Fibroblast of skin of left biceps (primary cell): ENCODE measurements around the gene WFIKKN2.
"Not testable (repeated sequence)": the region's sequence is repeated elsewhere in the genome, so short reads cannot be mapped to it uniquely, and the experiment has no call there.

Source experiments
- DNase-seq, 2 experiments: peaks; one replicate each; pipeline ENCODE4 v3.0.0-alpha.2; 2013; ENCODE audit warnings: low read depth in 2 of 2

Gene WFIKKN2

DNA sequence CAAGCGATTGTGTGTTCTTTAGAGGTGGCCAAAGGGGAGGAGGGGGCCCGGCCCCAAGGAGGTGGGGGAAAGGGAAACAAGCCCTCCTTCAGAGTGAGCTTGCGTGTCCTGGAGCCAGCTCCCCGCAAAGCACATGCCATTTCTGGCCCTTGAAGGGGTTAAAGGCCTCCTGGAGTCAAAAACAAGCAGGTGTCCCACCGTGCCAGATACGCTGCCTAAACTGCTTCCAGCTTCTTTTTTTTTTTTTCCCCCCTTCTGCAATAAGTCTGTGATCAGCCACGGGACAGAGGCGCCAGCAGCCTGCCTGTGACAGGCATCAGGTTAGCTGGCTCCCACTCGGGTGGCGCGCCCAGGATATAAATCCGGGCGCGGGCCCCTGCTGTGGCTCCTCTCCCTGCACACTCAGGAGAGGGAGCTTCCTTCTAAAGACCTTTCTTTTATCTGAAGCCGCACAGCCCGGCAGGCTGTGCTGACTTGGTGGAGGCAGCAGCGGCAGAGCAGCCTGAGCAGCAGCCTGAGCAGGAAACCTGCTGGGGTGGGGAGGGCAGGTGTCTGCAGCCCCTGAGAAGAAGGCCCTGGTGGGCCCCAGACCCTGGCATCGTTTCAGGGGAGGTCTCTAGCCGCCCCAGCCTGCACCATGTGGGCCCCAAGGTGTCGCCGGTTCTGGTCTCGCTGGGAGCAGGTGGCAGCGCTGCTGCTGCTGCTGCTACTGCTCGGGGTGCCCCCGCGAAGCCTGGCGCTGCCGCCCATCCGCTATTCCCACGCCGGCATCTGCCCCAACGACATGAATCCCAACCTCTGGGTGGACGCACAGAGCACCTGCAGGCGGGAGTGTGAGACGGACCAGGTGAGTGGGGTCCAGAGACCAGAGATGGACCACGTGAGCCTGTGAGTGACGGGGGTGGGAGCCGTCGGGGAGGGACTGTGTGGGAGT lies at the start of gene WFIKKN2:
Gene WFIKKN2 (plus strand): TSS at position 286 of the 934 bp plus-strand sequence. CDS start 352 bp downstream, at position 638.
- no peak for DNase-seq

- no peak for DNase-seq
These were observed 49.3 kb upstream of the WFIKKN2 start for GRCh38 chr17:50785946-50786570.

GRCh38 chr17:50787106-50787505 lies 48.3 kb upstream of the WFIKKN2 start:
- no peak for DNase-seq

- no peak for DNase-seq
These were observed 44.8 kb upstream of the WFIKKN2 start for GRCh38 chr17:50790618-50791017.

DNA sequence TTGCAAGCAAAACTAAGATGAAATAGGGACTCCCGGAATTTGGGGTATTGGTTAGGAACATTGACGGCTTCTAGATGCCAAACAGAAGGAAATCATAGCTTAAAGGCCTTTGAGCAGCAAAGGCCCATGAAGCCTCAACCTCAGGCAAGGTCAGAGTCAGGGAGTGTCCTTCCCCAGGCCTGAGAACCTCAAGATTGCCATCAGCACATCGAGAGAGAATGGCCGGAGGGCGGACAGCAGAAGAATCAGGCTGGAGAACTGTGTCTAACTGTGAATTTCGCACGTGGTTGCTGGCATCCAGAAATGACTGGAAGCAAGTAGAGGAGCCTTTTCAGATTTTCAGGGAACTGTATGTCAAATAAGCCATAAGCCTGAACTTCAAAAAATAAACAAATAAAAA lies 43.3 kb upstream of the WFIKKN2 start:
- no peak for DNase-seq

GRCh38 chr17:50793007-50793406 lies 42.4 kb upstream of the WFIKKN2 start:
- DNase-seq, result no peak

DNA sequence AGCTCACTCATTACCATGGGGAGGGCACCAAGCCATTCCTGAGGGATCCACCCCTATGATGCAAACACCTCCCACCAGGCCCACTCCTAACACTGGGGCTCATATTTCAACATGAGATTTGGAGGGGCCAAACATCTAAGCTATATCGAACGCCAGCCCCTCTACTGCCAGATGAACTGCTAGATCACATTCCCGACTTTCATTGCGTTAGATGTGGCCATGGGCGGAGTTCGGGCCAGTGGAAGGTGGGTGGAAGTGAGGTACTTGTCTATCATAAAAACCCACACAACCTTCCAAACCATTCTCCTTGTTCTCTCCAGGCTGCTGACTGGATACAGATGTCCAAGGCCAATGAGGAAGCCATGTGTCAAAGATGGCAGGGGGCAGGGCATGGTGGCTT lies 41.0 kb upstream of the WFIKKN2 start:
- DNase-seq, result no peak

DNA sequence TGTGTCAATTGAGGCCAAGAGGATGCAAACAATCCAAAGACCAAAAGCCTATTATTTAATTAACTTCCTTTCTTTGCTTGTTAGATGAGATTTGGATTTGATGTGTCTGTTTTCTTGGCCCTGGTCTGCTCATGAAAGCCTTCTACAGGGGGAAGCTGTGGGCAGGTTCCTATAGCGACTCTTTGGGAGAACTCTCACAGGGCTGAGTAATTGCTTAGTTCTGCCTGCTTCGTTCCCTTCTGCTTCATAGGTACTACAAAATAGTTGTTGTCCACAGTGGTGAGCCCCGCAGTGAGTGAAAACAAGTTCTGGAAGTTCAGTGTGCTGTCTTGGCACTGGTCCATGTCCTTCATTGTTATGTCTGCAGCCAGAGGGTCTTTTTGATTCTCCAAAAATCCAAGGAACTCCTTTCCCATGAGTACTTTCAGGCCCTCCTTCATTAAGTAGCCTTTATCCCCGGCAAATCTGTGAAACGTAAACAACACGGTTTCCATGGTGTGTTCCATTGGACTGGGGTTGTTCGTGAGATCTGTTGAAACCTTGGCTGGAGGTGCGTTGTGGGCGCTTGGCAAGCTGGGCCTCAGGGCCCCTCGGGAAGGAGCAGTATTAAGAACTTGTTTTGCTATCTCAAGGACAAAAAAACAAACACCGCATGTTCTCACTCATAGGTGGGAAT lies 38.1 kb upstream of the WFIKKN2 start:
- no peak for DNase-seq

GRCh38 chr17:50798424-50799288 lies 36.7 kb upstream of the WFIKKN2 start:
- DNase-seq, result no peak

GRCh38 chr17:50799582-50799981 lies 35.8 kb upstream of the WFIKKN2 start:
- DNase-seq, result no peak

DNA sequence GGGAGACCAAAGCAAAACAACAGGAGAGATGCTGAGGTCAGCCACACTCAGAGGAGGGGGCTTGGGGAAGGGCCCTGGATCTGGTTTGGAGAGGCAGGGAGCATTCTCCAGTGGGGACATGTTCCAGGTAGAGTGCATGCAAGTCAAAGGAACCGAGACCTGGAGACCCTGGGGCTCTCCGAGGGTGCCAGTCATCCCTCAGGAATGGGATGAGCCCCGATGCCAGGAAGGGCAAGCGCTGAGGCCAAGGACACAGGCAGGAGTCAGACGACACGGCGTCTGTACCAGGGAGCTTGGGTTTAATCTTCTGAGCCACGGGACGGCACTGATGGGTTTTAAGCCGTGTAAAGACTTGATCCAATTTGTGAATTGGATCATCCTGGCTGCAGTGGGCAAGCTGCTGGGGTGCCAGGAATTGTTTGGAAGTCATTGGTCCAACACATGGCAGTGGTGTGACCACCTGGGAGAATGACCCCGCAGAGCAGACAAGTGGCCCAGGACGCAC lies 35.1 kb upstream of the WFIKKN2 start:
- DNase-seq, result no peak

DNA sequence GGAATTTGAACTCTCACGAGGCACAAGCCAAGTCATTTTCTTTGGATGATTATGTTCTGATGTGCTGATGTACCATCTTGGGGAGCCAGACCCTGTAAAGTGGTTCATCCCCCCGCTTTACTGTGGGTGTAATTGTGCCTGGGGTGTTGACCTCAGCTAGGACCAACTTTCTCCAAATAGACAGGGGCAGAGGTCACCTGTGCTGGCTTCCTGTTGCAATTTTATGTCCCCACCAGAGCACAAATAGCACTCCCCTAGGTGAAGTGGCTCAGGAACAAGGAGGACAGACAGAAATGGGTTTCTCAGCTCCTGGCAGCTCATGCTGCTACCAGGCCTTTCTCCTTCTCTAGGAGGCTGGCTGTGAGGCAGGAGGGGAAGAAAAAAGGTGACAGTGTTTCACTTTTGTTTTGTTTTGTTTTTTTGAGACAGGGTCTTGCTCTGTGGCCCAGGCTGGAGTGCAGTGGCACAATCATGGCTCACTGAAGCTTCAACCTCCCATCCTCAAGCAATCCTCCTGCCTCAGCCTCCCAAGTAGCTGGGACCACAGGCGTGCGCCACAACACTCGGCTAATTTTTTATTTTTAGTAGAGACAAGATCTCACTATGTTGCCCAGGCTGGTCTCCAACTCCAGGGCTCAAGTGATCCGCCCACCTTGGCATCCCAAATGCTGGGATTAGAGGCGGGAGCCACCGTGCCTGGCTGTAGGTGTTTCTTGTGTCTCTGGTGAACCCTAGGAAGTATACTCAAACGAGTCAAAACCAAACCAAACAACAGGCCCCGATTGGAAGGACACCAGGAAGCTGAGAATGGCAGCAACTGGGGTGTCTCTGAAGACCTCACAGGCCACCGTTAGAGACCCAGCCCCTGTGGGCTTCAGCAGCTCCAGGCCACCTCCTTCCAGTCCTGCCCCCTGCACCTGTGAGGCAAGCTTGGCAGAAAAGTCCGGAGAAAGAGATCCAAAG lies 32.5 kb upstream of the WFIKKN2 start:
- DNase-seq, result no peak

GRCh38 chr17:50803676-50804075 lies 31.7 kb upstream of the WFIKKN2 start:
- no peak for DNase-seq

DNA sequence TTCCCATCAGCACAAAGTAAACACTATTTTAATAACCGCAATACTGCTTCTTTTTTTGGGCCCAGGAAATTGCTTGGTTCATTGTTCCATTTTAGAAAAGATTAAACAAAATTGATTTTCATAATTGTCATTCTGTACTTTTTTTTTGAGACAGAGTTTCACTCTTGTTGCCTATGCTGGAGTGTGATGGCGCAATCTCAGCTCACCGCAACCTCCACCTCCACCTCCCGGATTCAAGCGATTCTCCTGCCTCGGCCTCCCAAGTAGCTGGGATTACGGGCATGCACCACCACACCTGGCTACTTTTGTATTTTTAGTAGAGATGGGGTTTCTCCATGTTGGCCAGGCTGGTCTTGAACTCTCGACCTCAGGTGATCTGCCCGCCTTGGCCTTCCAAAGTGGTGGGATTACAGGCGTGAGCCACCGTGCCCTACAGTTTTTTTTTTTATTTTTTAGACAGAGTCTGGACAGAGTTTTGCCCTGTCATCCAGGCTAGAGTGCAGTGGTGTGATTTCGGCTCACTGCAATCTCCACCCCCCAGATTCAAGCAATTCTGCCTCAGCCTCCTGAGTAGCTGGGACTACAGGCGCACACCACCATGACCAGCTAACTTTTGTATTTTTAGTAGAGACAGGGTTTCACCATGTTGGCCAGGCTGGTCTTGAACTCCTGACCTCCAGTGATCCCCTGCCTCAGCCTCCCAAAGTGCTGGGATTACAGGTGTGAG lies 30.5 kb upstream of the WFIKKN2 start:
- DNase-seq, result not testable (repeated sequence)

- no peak for DNase-seq
These were observed 29.9 kb upstream of the WFIKKN2 start for GRCh38 chr17:50805486-50805885.

GRCh38 chr17:50806141-50806643 lies 29.2 kb upstream of the WFIKKN2 start:
- DNase-seq, result no peak

- no peak for DNase-seq
These were observed 28.4 kb upstream of the WFIKKN2 start for GRCh38 chr17:50807009-50807408.

- no peak for DNase-seq
These were observed 27.7 kb upstream of the WFIKKN2 start for GRCh38 chr17:50807675-50808074.

- no peak for DNase-seq
These were observed 27.0 kb upstream of the WFIKKN2 start for GRCh38 chr17:50808413-50808812.
